ENCODE data around the gene PRLR.

DNA sequence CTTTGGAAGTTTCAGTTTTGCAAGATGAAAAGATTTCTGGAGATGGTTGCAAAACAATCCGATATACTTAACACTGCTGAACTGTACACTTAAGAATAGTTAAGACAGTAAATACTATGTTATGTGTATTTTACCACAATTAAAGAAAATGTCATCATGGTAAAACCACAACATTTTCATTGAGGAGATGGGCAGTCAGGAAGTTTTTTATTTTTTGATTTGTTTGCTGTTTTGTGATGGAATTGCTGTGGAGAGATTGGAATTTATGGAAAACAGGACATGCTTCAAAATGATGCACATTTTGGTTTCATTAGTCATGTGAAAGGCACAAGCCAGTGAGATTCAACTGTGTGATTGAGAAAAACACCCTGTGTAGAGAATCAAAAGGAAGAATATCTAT is 92.1 kb downstream of the PRLR start:
- no peak for TF ChIP-seq ZNF274 (IDR thresholded peaks at IDR 0.05; ENCODE audit: low read depth, low read length)
- no peak for TF ChIP-seq YY1 (IDR thresholded peaks at IDR 0.05; ENCODE audit: insufficient read depth, insufficient read length)
- no peak for TF ChIP-seq SUZ12 (IDR thresholded peaks at IDR 0.05; ENCODE audit: extremely low read depth, insufficient read depth, insufficient read length)
